ENCODE data around the gene HSPA1B.

- TF ChIP-seq CTCF (conservative IDR thresholded peaks at IDR 0.05; ENCODE audit: low read depth, low read length) (no peak), EZH2 (IDR thresholded peaks at IDR 0.05; ENCODE audit: borderline replicate concordance, low read depth, low read length, poor library complexity, severe bottlenecking) (no peak)
Measured at GRCh38 chr6:31878726-31879125, 51.2 kb downstream of the HSPA1B start, which contains the start of gene SLC44A4.

All from A673 (cell line).